ENCODE measurements around the gene NXPE3.

Gene NXPE3

GRCh38 chr3:101809178-101810021 is 30.4 kb downstream of the NXPE3 start:
- Histone ChIP-seq H3K36me3 (peaks cover 0 to 17% (median 6%) of the 10 kb centered on the region in 11 experiments; a peak in 11 of 22 replicates), H3K4me1 (peaks cover 9 to 37% (median 16%) of the 10 kb centered on the region in 10 experiments; a peak in 17 of 20 replicates), H3K27ac (peak overlapping the region in 10 of 11 experiments; percentile 5 to 79 (median 56); a peak in 18 of 22 replicates), H3K4me2 (peak overlapping the region in 10 of 11 experiments; percentile 5 to 54 (median 24); a peak in 15 of 22 replicates), H4K20me1 (no peaks in the 10 kb centered on the region), H3K4me3 (no peak overlapping the region), H3K9ac (peak overlapping the region in 4 of 11 experiments; percentile 0 to 59 (median 19); a peak in 6 of 22 replicates), H3K27me3 (no peaks in the 10 kb centered on the region), H3K9me3 (replicated peaks in 1 of 11) (no peaks in the 10 kb centered on the region)
- no peak for TF ChIP-seq Cebpa-rat (IDR thresholded peaks at IDR 0.05)

GRCh38 chr3:101810022-101810418 is 31.0 kb downstream of the NXPE3 start:
- no peak for TF ChIP-seq Cebpa-rat (IDR thresholded peaks at IDR 0.05)
- H3K9ac ChIP-seq: peak overlapping the region in 4 of 11 experiments; percentile 0 to 59 (median 19); a peak in 5 of 22 replicates

GRCh38 chr3:101811875-101812274 is 32.9 kb downstream of the NXPE3 start:
- peaks cover 0 to 13% (median 7%) of the 10 kb centered on the region in 11 experiments; a peak in 12 of 22 replicates for H3K36me3 ChIP-seq
- no peak overlapping the region for H3K4me3 ChIP-seq
- H3K4me1 ChIP-seq: peaks cover 9 to 51% (median 17%) of the 10 kb centered on the region in 10 experiments; a peak in 17 of 20 replicates
- no peaks in the 10 kb centered on the region for H3K9me3 ChIP-seq (replicated peaks in 1 of 11)
- no peak overlapping the region for H3K4me2 ChIP-seq
- H3K27me3 ChIP-seq: no peaks in the 10 kb centered on the region
- no peak overlapping the region for H3K27ac ChIP-seq
- no peaks in the 10 kb centered on the region for H4K20me1 ChIP-seq
- H3K9ac ChIP-seq: no peak overlapping the region
- no peak for TF ChIP-seq Cebpa-rat (IDR thresholded peaks at IDR 0.05)

More at GRCh38 chr3:101810022-101810418, 31.0 kb downstream of the NXPE3 start:
- H3K4me3 ChIP-seq: no peak overlapping the region
- no peaks in the 10 kb centered on the region for H3K27me3 ChIP-seq
- peak overlapping the region in 10 of 11 experiments; percentile 5 to 54 (median 24); a peak in 15 of 22 replicates for H3K4me2 ChIP-seq
- H4K20me1 ChIP-seq: no peaks in the 10 kb centered on the region
- peaks cover 9 to 43% (median 17%) of the 10 kb centered on the region in 10 experiments; a peak in 17 of 20 replicates for H3K4me1 ChIP-seq
- peaks cover 0 to 17% (median 6%) of the 10 kb centered on the region in 11 experiments; a peak in 8 of 22 replicates for H3K36me3 ChIP-seq
- H3K27ac ChIP-seq: peak overlapping the region in 10 of 11 experiments; percentile 5 to 79 (median 56); a peak in 18 of 22 replicates
- H3K9me3 ChIP-seq (replicated peaks in 1 of 11): no peaks in the 10 kb centered on the region

DNA sequence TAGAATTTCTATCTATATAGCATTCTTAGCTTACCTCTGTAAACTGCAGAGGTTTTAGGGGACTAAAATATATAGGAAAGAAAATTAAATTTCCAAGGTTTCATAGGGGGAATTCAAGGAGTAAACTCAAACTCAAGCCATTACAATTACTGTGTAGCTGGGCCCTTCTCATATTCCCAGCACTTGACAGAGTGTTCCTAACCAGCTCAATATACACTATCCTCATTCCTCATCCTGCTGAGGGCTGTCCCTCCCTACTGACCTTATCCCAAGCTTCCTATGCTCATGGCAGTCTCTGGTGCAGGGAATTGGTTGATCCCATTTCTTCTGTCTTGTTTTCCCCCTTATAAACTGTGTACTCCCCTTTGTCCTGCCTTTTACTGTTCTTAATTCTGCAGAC is 33.9 kb downstream of the NXPE3 start:
- 0 out of 22 replicates have a peak overlapping the region, but pooled peaks of 1 of the 11 experiments have one; percentile 34 for H3K9ac ChIP-seq
- H3K27ac ChIP-seq: no peak overlapping the region
- no peaks in the 10 kb centered on the region for H3K27me3 ChIP-seq
- TF ChIP-seq Cebpa-rat (IDR thresholded peaks at IDR 0.05): no peak
- no peak overlapping the region for H3K4me3 ChIP-seq
- H3K36me3 ChIP-seq: peaks cover 0 to 18% (median 10%) of the 10 kb centered on the region in 11 experiments; a peak in 15 of 22 replicates
- H3K4me2 ChIP-seq: peak overlapping the region in 1 of 11 experiments; percentile 37; a peak in 1 of 22 replicates
- no peaks in the 10 kb centered on the region for H4K20me1 ChIP-seq
- H3K4me1 ChIP-seq: peaks cover 9 to 59% (median 18%) of the 10 kb centered on the region in 10 experiments; a peak in 17 of 20 replicates
- H3K9me3 ChIP-seq (replicated peaks in 1 of 11): no peaks in the 10 kb centered on the region

GRCh38 chr3:101813817-101814440 is 34.9 kb downstream of the NXPE3 start:
- Histone ChIP-seq H3K4me2 (peak overlapping the region in 4 of 11 experiments; percentile 7 to 67 (median 36); a peak in 7 of 22 replicates), H3K36me3 (peaks cover 0 to 20% (median 10%) of the 10 kb centered on the region in 11 experiments; a peak in 15 of 22 replicates), H3K9ac (peak overlapping the region in 2 of 11 experiments; percentile 23 to 50; a peak in 1 of 22 replicates), H3K27me3 (no peaks in the 10 kb centered on the region), H3K27ac (peak overlapping the region in 1 of 11 experiments; percentile 17; a peak in 1 of 22 replicates), H3K4me3 (no peak overlapping the region), H3K9me3 (replicated peaks in 1 of 11) (no peaks in the 10 kb centered on the region), H4K20me1 (no peaks in the 10 kb centered on the region), H3K4me1 (peaks cover 9 to 69% (median 21%) of the 10 kb centered on the region in 10 experiments; a peak in 17 of 20 replicates)
- no peak for TF ChIP-seq Cebpa-rat (IDR thresholded peaks at IDR 0.05)

- peak overlapping the region in 4 of 11 experiments; percentile 7 to 67 (median 36); a peak in 7 of 22 replicates for H3K4me2 ChIP-seq
- peak overlapping the region in 3 of 11 experiments; percentile 23 to 50 (median 28); a peak in 3 of 22 replicates for H3K9ac ChIP-seq
- peaks cover 0 to 23% (median 10%) of the 10 kb centered on the region in 11 experiments; a peak in 15 of 22 replicates for H3K36me3 ChIP-seq
- peak overlapping the region in 3 of 11 experiments; percentile 17 to 43 (median 20); a peak in 3 of 22 replicates for H3K27ac ChIP-seq
- H3K4me3 ChIP-seq: no peak overlapping the region
- H3K4me1 ChIP-seq: peaks cover 2 to 69% (median 15%) of the 10 kb centered on the region in 10 experiments; a peak in 17 of 20 replicates
- H3K27me3 ChIP-seq: no peaks in the 10 kb centered on the region
- no peaks in the 10 kb centered on the region for H3K9me3 ChIP-seq (replicated peaks in 1 of 11)
- TF ChIP-seq Cebpa-rat (IDR thresholded peaks at IDR 0.05): no peak
- no peaks in the 10 kb centered on the region for H4K20me1 ChIP-seq
These were observed 35.8 kb downstream of the NXPE3 start for GRCh38 chr3:101814835-101815234.

DNA sequence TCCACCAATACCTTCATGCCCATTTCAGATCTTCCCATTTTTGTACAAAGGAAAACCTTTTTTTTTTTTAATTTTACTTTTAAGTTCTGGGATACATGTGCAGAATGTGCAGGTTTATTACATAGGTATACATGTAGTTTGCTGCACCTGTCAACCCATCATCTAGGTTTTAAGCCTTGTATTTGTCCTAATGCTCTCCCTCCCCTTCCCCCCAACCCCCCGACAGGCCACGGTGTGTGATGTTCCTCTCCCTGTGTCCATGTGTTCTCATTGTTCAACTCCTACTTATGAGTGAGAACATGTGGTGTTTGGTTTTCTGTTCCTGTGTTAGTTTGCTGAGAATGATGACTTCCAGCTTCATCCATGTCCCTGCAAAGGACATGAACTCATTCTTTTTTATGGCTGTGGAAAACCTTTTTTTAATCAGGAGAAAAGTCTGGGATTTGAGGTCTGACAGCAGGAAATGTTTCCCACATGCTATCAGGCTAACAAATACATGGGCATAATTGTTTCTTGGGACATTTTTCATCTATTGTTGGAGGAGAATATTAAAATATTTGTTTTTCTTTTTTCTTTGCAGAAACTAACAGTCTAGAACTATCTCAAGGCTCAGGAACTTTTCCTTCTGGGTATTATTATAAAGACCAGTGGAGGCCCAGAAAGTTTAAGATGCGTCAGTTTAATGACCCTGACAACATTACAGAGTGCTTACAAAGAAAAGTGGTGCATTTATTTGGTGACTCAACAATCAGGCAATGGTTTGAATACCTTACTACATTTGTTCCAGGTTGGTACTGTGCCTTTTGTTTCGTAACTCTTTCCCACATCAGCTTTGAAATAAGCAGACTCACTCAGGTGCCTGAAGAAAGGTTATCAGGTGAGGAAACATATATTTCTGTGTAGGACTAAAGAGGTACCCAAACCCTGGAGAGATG is 37.5 kb downstream of the NXPE3 start:
- Histone ChIP-seq H3K4me1 (peaks cover 0 to 64% (median 10%) of the 10 kb centered on the region in 10 experiments; a peak in 11 of 20 replicates), H4K20me1 (no peaks in the 10 kb centered on the region), H3K27me3 (no peaks in the 10 kb centered on the region), H3K4me3 (no peak overlapping the region), H3K27ac (no peak overlapping the region), H3K9ac (no peak overlapping the region), H3K4me2 (0 out of 22 replicates have a peak overlapping the region, but pooled peaks of 1 of the 11 experiments have one; percentile 67), H3K36me3 (peaks cover 3 to 29% (median 16%) of the 10 kb centered on the region in 11 experiments), H3K9me3 (replicated peaks in 1 of 11) (peaks cover 0 to 4% (median 3%) of the 10 kb centered on the region in 11 experiments; a peak in 6 of 22 replicates)
- TF ChIP-seq Cebpa-rat (IDR thresholded peaks at IDR 0.05): no peak
